Ishikawa (cell line): ENCODE measurements around the gene ARSJ.

Source experiments
- CEBPB ChIP-seq: IDR thresholded peaks from 2 replicates; pipeline ENCODE4 v1.6.1; 2012

Gene ARSJ

GRCh38 chr4:113851816-113852215, 127.6 kb downstream of the ARSJ start:
- TF ChIP-seq CEBPB, result no peak
